ENCODE measurements around the gene BRCA2.
A peak's percentile ranks its signal among the peaks of the same experiment; 100 is the strongest.

Gene BRCA2

DNA sequence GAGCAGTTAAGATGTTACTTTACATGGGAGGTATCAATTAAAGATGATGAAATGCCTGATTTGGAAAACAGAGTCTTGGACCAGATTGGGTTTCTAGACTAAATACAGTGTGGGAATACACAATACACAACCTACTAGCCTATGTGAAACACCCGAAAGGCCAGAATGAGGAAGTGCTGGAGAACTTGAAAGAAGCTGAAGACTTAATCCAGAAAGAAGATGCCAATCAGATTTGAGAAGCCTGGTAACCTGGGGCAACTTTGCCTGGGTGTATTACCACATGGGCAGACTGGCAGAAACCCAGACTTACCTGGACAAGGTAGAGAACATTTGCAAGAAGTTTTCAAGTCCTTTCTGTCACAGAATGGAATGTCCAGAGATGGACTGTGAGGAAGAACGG, 69.4 kb downstream of the BRCA2 start:
- no peak for DNase-seq

DNA sequence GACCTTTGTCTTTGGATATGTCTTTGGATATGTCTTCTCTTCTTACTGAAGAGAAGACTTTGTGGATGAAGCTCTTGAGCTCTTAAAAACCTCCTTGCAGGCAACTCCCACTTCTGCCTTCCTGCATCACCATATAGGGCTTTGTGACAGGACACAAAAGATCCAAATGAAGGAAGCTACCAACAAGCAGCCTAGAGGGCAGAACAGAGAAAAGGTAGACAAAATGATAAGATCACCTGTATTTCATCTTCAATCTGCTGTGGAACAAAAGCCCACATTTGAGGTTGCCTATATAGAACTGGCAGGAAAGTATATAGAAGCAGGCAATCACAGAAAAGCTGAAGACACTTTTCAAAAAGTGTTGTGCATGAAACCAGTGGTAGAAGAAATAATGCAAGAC, 70.1 kb downstream of the BRCA2 start:
- DNase-seq, result no peak

DNA sequence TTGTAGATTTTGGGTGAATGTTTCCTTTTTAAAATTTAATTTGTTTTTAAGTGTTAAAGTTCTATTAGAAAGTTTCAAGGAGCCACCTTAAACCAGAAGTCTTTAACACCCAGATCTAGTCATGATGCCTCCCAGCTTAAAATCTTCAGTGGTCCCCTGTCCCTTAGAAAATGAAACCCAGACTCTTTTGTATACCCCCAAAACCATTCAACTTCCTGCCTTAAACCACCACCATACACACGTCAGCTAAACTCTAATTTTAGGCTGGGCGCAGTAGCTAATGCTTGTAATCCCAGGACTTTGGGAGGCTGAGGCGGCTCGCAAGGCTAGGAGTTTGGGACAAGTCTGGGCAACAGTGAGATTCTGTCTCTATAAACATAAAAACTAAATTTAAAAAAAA, 74.7 kb downstream of the BRCA2 start:
- no peak for DNase-seq

DNA sequence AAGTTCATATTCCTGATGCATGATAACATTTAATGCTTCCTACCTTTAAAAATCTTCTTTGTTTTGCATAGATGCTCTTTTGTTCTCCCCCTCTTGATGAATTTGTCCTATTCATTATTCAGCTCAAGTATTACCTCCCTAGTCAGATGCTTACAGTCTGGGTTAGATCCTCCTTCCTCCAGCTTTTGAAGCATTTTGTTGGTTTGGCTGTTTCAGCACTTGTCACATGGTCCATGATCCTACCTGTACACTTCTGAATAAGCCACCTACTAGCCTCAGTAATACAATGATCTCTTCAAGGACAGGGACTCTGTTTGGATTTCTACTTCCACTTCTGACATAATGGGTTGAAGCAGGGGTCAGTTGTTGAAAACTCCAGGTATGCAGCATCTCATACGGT, 75.2 kb downstream of the BRCA2 start:
- DNase-seq, result no peak

DNA sequence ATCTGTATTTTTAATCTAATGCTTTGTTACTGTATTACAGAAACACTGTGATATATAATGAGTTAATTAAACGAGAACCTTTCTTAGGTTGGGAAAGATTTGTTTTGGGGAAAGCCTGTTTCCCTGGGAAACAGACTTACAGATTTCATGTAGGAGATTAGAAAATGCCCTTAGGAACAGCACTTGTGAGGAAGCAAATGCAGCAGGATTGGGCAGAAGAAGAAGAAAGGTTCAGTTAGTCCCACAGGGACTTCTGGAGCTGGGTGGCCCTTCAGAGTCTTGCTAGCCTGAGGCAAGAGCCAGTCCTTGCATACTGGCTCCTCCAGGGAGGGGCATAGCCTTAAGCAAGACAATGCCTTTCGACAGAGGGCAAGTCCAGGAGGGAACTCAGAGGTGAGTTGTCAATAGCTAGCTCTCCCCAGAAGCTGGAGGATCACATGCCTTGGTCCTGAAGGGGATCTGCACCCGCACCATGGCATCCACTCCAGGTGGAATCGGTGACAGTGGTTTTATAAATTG, 75.9 kb downstream of the BRCA2 start:
- DNase-seq, result no peak

DNA sequence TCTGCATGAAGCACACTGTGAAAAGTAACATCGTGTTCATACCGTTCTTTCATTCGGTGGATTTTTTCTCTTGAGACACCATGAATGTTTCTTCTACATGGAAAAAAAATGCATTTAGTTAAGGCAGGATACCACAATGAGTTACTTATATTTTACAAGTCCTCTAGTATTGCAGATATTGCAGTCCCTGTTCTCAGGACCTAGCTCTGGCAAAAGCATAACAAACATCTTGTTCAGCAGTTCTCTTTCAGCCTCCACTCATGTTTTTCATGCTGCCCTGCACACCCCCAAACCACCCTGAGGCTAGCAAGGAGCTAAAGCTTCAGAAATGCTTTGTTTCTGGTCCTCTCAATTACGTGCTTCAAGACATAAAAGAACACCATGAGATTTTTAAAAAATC, 87.8 kb downstream of the BRCA2 start:
- no peak for DNase-seq

DNA sequence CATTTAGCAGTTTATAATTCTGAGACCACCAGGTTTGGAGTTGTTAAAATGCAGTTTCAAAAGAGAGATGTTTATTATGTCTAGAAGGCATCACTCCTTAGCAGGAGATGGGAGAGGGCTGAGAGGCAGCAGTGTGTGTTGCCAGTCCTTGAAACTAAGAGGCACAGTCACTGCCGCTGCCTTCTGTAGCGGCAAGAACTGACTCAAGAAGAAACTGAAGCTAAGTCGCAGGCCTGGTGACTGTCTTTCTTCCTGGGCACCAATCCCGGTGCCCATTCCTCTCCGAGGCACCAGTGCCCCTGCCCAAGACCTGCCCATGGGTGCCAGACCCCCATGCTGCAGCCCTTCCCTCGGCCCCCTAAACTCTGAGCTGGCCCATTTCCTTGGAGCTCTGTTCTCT, 92.5 kb downstream of the BRCA2 start:
- DNase-seq, result no peak

DNA sequence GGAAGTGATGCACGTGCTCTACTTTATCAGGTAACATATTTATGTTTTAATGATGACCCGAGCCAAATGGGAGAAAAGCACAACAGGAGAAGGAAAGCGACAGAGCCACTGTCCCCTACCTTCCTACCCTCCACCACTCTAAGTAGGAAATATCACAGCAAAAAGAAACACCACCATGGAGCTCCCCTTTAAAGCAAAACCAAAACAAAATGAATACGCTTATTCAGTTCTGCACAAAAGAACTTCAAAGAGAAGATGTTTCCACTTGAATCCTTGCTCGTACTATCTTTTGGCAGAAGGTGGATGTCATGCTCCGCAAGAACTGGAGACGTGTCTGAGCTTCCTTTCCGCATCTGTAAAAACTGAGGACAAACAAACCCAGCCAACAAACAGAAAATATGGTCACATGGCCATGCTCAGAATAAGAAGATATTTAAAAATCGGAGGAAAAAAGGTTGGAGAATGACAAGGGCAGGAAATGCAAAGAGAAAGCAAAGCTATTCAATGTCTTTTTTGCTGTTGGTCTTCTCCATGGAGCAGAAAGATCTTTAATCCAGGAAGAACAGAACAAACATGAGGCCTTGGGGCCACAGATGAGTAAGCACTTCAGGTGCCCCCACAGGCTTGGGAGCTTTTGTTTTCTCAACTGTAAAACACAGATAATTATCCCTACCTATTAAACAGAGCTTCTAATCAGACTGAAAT, 93.1 kb downstream of the BRCA2 start:
- DNase-seq, result no peak

DNA sequence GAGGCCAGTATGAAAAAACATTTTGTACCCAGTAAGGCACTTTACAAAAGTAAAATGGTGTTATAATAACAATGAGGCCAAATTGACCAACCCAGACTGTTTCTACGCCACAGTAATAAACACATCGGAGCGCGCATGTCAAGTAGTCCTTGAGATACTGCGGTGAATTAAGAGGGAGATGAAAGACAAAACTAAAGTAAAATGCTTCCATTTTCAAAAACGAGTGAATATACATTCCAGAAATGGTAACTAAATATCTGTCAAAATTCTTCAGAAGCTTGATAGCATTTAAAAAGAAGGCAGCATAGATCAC, 93.6 kb downstream of the BRCA2 start:
- DNase-seq, result no peak

DNA sequence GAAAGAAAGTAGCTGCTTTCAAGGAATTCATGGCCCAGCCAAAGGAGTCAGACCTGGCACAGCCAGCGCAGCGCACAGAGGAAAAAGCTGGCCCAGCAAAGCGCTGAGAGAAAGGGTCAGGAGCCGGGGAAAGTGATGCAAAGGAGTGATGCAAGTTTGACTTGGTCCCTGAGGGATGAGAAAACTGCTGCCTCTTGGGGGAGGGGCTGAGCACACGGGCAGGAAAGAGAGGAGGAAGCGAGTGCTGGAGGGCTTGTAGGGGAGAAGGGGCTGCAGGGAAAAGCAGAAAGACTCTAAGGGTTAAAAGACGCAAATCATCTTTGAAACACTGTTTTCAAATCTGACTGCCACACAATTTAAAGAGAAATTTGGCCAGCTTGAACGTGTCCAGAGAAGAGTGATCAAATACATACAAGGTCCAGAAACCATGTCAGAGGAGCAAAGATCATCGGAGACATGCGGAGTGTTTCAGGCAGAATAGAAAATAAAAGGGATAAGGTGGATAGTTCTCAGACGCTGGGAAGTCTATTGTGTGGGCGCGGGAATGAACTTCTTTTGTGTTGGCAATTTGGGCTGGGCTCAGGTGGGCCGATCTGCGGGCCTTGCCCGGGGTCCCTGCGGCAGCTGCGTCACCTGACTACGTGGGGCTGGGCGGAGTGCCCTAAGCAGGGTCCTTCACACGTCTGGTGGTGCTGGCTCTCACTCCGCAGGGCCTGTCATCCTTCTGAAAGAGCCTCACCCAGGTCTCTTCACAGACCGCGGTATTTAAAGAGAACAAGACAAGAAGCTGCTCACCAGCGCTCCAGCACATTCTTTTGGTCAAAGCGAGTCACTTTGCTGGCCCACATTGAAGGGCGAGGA, 94.5 kb downstream of the BRCA2 start:
- no peak for DNase-seq

DNA sequence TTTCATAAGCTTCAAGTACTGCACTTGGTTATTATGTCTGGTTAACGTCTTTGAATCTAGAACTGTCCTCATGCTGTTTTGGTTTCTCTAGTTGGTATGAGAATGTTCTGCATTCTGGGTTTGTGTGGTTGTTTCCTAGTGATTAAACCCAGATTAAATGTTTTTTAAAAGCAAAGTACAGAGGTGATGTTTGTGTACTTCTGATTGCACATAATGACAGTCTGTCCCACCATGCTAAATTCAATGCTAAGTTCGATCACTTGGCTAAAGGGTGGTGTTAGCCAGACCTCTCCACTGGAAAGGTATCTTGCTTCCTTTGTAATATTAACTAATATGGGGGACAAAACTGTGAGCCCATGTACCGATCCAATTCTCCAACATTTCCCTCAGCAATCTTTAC, 98.0 kb downstream of the BRCA2 start:
- no peak for DNase-seq

DNA sequence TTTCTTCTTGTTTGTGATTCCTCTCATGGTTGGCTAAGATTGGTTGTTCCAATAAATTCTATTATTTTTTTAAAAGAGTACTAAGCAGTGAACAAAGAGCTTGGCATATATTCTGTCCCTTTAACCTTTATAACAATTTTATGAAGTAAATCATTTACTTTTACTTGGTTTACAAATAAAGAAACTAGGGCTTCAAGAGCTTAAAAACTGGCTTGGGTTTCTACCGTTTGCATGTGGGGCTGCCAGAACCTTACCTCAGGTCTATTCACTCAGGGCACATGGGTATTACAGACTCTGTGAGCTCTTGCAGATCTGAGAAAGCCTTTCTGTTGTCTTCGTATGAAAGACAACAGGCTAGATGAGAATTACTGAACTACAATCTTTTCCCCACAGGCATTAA, 99.3 kb downstream of the BRCA2 start:
- no peak for DNase-seq

DNA sequence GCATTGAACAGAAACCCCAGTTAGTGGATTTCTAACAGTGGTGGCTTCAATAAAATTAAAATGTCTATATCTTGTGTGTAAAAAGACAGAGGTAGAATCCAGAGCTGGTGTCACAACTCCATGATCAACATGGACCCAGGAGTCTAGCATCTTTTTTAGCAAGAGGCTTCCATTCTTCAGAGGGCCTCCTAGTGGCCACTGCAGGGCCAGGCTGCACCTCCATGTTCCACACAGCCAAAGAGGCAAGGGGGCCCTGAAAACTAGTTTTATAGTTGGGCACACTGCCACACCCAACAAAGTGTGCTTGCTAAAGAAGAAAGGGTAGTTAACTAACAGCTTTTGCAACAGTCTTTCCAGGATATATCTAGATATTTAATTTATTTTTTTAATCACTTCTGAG, 99.7 kb downstream of the BRCA2 start:
- DNase-seq, result no peak

DNA sequence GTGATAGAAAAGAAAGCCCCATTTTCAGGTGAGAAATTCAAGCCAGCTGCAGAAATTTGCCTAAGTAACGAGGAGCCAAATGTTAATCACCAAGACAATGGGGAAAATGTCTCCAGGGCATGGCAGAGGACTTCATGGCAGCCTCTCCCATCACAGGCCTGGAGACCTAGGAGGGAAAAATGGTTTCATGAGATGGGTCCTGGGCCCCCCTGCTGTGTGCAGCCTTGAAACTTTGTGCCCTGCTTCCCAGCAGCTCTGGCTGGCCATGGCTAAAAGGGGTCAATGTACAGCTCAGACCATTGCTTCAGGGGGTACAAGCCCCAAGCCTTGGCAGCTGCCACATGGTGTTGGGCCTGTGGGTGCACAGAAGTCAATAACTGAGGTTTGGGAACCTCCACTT, 102.7 kb downstream of the BRCA2 start:
- DNase-seq, result no peak

DNA sequence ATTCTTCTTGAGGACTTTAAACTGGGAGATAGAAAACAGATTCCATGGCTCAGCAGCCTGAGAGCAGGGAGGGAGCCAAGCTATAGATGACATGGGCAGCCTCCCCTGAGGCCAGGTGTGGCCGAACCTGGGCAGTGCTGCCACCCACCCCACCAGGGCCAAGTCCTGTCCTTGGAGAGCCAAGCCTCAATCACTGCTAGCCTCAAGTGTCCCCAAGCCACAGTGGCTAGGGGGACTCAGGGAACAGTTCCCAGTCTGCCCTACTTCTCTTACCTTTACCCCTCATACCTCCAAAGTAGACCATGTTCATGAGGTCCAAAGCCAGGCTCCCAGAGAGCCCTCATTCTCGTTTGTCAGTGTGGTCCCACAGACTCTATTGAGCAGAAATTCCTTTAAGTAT, 104.6 kb downstream of the BRCA2 start:
- no peak for DNase-seq

DNA sequence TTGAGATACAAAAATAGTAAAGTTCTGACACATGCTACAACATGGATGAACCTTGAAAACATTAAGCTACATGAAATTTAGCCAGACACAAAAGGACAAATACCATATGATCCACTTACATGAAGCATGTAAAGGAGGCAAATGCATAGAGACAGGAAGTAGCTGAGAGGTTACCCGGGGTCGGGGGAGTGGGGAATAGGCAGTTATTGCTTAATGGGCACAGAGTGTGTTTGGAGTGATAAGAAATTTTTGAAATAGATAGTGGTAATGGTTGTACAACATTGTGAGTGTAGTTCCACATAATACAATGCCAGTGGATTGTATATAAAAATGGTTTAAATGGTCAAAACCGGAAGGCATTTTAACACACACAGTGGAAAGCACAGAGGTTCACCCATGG, 108.3 kb downstream of the BRCA2 start:
- no peak for DNase-seq

DNA sequence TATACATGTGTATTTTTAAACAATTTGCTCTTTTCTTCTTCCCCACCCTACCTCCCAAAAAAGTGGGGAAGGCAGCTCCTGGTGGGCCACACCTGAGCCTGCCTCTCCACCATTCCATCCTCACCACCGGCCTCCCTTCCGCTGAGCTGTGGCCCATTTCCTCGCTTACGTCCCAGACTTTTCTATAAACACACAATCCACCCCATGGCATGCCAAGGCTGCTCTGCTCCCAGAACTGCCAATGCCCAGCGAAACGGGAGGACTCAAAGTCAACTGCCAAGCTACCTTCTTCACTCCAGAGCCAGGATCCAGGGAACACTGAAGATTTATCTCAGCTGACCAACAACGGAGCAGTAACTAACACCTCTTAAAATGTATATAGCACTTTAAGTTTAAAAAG, 109.8 kb downstream of the BRCA2 start:
- DNase-seq, result no peak

DNA sequence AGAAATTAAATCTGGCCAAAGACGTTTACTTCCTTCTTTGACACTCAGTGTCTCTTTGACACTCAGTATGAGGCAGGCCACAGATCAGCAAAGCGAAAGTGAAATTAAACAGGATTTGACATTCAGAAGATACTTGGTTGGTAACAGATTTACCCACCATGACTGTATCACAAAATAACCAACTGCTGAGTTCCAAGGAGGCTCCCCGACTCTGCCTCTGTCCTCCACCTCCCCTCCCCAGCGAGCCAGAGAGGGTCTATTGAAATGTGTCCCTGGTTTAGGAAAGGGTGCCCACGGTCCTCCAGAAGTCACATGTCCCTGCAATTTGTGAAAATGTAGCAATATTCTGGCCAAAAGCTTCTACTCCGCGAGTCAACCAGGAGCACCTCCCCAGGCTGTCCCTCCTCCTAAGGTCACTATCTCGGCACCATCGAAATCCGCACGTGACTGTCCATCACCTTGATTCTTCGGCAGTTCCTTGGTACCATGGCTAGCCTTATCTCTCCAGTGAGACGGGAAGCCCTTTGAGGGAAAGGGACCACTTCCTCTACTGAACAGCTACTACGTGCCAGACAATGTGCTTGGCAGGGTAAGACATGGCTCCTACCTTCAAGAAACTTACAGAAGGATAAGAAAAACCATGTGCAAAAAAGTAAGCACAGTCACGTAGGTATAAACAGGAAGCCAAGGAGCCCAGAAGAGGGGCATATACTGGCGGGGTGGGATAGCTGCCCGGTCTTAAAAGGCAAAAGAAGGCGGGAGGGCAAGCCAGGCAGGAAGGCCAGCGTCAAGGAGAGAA, 111.1 kb downstream of the BRCA2 start:
- DNase-seq, result no peak

DNA sequence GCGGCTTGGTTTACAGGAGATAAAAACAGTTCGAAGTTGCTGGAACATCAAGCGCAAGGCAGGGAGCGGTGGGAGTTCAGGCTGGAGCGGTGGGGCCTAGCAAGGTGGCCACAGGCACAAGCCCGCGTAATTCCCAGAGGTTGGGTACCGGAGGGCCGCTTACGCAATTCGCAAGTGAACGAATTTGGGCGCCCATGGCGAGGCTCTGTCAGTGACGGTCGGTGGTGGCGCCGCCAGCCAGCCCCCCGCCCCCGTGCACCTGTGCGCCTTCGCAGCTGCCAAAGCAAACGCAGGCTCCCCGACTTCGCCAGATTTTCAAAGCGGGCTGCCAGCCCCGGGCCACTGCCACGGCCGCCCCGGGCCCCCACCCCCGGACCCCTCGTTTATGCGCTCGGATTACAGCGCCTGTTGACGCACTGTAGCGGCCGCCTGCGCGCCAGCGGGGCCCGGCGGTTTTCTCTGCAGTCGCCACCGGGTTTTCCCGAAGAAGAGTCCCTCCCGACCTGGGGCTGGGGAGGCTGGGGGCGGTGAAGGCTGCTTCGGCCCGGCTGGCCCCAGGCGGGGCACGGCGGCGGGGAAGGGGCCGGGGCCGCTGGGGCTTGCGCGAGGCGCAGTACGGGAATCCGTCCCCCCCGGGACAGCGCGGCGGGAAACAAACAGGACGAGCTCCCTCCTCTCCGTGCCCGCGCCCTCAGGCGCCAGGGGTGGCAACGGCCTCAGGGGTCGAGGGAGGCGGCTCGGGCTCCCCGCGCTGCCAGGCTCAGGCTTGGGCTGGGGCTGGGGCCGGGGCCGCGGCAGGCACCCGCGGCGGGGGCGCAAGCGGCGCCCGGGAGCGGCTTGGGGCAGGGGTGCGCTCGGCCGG, 111.9 kb downstream of the BRCA2 start:
- DNase-seq, result peak; percentile 41

DNA sequence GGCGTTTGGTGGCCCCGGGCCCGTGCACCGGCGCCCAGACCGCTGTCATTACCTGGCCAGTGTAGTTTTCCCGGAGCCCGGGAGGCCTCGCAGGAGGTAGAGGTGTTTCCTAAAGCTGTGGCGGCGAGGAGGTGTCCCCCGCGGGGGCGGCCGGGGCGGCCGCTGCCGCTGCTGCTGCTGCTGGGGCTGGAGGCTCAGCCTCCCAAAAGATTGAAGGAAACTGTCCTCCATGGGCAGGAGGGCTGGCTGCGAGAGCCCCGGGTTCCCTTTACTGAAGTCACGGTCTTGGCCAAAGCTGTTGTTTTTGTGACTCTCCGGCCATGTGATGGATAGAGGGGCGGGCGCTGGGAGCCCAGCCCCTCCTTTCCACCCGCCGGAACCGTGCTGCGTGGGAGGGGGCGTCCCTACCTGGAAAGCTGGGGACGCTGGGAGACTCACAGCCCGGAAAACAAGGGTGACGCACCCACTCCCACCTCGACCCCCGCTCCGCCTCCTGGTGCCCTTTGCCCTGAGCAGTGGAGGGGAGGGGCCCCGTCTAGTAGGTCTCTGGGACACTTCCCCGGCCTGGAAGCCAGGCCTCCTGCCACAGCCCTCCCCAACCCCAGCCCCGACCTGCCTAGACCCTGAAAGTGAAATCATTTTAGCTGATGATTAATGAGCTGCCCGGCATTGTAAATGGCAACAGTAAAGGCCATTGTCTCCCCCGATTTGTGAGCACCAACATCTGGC, 112.7 kb downstream of the BRCA2 start, which contains the start of gene N4BP2L1:
TSS of gene N4BP2L1 (minus strand) at position 279 of the 729 bp plus-strand sequence. CDS start at position 231, 48 bp downstream.
- DNase-seq, result peak; percentile 84

DNA sequence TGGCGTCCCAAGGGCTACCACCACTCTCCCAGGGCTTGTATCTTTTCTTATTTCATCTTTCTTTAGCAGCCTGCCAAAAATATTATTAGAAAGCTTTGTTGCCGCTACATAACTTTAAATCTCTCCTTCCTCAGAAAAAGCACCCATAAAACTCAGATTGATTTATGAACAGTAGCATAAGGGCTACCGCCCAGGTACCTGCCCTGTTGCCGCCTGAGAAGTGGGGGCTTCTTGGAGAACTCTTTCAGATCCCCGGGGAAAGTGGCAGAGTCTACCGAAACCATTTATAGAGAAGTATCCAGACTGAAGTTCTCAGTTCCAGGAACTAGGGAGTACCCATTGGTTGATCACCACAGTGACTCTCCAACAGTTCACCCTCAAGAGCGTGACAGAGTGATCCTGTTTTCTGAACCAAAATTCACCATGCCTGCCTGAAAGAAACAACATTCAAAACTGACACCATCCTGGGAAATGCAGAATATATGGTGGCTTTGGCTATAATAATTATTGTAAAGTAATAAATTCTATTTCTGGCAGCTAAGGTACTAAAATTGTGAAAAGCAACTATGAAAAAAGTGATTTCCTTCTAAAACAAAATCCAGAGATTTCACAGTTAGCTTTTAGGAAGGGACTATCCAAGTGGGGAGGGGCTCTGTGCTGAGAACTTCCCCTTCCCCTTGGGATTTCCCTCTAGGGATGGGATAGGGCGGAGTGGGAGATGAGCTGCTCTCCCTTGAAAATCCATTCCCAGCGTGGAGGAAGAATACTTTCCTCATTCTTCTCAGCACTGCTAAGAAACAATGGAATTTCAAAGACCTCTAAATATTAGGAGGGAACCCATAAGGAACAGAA, 113.5 kb downstream of the BRCA2 start:
- no peak for DNase-seq
